ENCODE results near the gene FHAD1.

Gene FHAD1

GRCh38 chr1:15276691-15277446 lies 29.8 kb downstream of the FHAD1 start:
- no peaks in the 10 kb centered on the region for H3K27me3 ChIP-seq (replicated peaks)
- in situ Hi-C loops (cut with HindIII; ENCODE audit: low pct_ligation_motif_present, low sequenced_read_pairs) = no loop called here
- no peak for TF ChIP-seq CTCF (IDR thresholded peaks at IDR 0.05; ENCODE audit: low read depth, low read length, missing control alignments)

GRCh38 chr1:15277447-15277838 lies 30.4 kb downstream of the FHAD1 start:
- DNase-seq = no peak
- H3K4me3 ChIP-seq (ENCODE audit: low read depth, low read length) = no peak overlapping the region
- H3K27ac ChIP-seq = no peak overlapping the region
- in situ Hi-C loops (cut with HindIII; ENCODE audit: low pct_ligation_motif_present, low sequenced_read_pairs) = no loop called here
- no peaks in the 10 kb centered on the region for H3K27me3 ChIP-seq (replicated peaks)
- no peak for TF ChIP-seq CTCF (IDR thresholded peaks at IDR 0.05; ENCODE audit: low read depth, low read length, missing control alignments)
- H3K36me3 ChIP-seq (replicated peaks) = no peaks in the 10 kb centered on the region

More at GRCh38 chr1:15276691-15277446, 29.8 kb downstream of the FHAD1 start:
- Histone ChIP-seq H3K4me3 (ENCODE audit: low read depth, low read length) (no peak overlapping the region), H3K36me3 (replicated peaks) (no peaks in the 10 kb centered on the region), H3K27ac (no peak overlapping the region)
- DNase-seq = no peak

GRCh38 chr1:15277933-15278332 lies 30.9 kb downstream of the FHAD1 start:
- Histone ChIP-seq H3K27me3 (replicated peaks) (no peaks in the 10 kb centered on the region), H3K36me3 (replicated peaks) (no peaks in the 10 kb centered on the region), H3K27ac (no peak overlapping the region), H3K4me3 (ENCODE audit: low read depth, low read length) (no peak overlapping the region)
- in situ Hi-C loops (cut with HindIII; ENCODE audit: low pct_ligation_motif_present, low sequenced_read_pairs) = no loop called here
- TF ChIP-seq CTCF (IDR thresholded peaks at IDR 0.05; ENCODE audit: low read depth, low read length, missing control alignments) = no peak
- no peak for DNase-seq

GRCh38 chr1:15279576-15280230 lies 32.7 kb downstream of the FHAD1 start:
- H3K27ac ChIP-seq = no peak overlapping the region
- H3K27me3 ChIP-seq (replicated peaks) = no peaks in the 10 kb centered on the region
- no peak for DNase-seq
- in situ Hi-C loops (cut with HindIII; ENCODE audit: low pct_ligation_motif_present, low sequenced_read_pairs) = no loop called here
- TF ChIP-seq CTCF (IDR thresholded peaks at IDR 0.05; ENCODE audit: low read depth, low read length, missing control alignments) = no peak
- no peaks in the 10 kb centered on the region for H3K36me3 ChIP-seq (replicated peaks)
- H3K4me3 ChIP-seq (ENCODE audit: low read depth, low read length) = no peak overlapping the region

DNA sequence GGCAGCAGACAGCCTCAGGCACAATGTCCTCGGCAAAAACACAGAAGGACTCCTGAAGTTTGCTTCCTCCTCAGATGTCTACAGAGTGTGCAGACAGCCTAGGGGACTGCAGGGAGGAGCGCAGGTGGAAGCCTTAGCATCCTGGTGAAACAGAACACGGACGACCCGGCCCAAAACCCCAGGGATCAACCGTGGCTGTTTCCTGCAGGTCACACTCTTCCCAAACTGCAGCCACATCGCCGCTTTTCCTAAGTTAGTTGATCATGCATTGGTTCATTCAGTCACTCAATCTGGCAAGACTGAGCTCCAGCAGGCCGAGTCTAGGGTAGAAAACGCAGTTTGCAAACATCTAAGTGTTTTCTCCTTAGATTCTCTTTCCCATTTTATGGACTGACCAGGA lies 33.4 kb downstream of the FHAD1 start:
- Histone ChIP-seq H3K4me3 (ENCODE audit: low read depth, low read length) (no peak overlapping the region), H3K27ac (no peak overlapping the region), H3K27me3 (replicated peaks) (no peaks in the 10 kb centered on the region), H3K36me3 (replicated peaks) (no peaks in the 10 kb centered on the region)
- DNase-seq = no peak
- TF ChIP-seq CTCF (IDR thresholded peaks at IDR 0.05; ENCODE audit: low read depth, low read length, missing control alignments) = no peak
- in situ Hi-C loops (cut with HindIII; ENCODE audit: low pct_ligation_motif_present, low sequenced_read_pairs) = no loop called here
